Heart right ventricle (tissue), 16 donors: Measurements from ENCODE around the gene CBR1. TPM values are rescaled to one million over a fixed set of nuclear protein-coding genes. Genes with fewer than 3 reads are reported as not detected.

ENCODE experiments used
- ATAC-seq, 8 donors: fragments of 200-7000 bp; cut with Tn5 transposase; one replicate each; pipeline ENCODE4 v1.9.1; 2020; ENCODE audit warnings: mild to moderate bottlenecking in 8 of 8, moderate library complexity in 8 of 8, moderate number of reproducible peaks in 1 of 8
- DNase-seq, 2 donors: peaks; one replicate each; pipeline ENCODE4 v3.0.0-alpha.2; 2020
- H3K27ac ChIP-seq, 10 donors: fragments of 200-600 bp; sonication (generic) in 2 of 10; one replicate each; pipeline versions ENCODE4 v1.5.0 to v1.8.0; 2020 to 2022; ENCODE audit warnings: mild to moderate bottlenecking in 3 of 10
- H3K27me3 ChIP-seq, 7 donors: fragments of 200-600 bp; one replicate each; pipeline ENCODE4 v1.8.0; 2021 to 2022; ENCODE audit warnings: mild to moderate bottlenecking in 2 of 7
- H3K36me3 ChIP-seq, 9 donors: fragments of 200-600 bp; sonication (generic) in 1 of 9; one replicate each; pipeline versions ENCODE4 v1.5.0 to v1.8.0; 2020 to 2022; ENCODE audit warnings: mild to moderate bottlenecking in 2 of 9
- H3K4me1 ChIP-seq, 9 donors: fragments of 200-600 bp; sonication (generic) in 1 of 9; one replicate each; pipeline versions ENCODE4 v1.5.0 to v1.8.0; 2020 to 2022; ENCODE audit warnings: mild to moderate bottlenecking in 4 of 9
- H3K4me3 ChIP-seq, 10 donors: fragments of 200-600 bp; sonication (generic) in 2 of 10; one replicate each; pipeline versions ENCODE4 v1.5.0 to v1.8.0; 2020 to 2022; ENCODE audit warnings: mild to moderate bottlenecking in 7 of 10, moderate library complexity in 2 of 10
- H3K9me3 ChIP-seq, 11 donors: fragments of 200-600 bp in 10 of 11; sonication (generic) in 2 of 11; one replicate each; pipeline versions ENCODE4 v1.5.0 to v1.8.0; 2013 to 2022; ENCODE audit warnings: mild to moderate bottlenecking in 2 of 11, control low read depth in 1 of 11, moderate library complexity in 1 of 11
- CTCF ChIP-seq, 9 donors: fragments of 200-600 bp; sonication (generic) in 2 of 9; IDR thresholded peaks; one replicate each; pipeline versions ENCODE4 v1.5.0 to v1.8.0; 2021 to 2022; ENCODE audit warnings: antibody characterized with exemption in 9 of 9, mild to moderate bottlenecking in 5 of 9, moderate library complexity in 1 of 9
- WGBS, 2 donors: extraction: QIAGEN DNeasy Blood & Tissue Kit; methylation state at CpG; one replicate each; pipeline ENCODE4 v1.1.7; 2013; ENCODE audit warnings: inconsistent platforms in 1 of 2; 5-methylcytosine and 5-hydroxymethylcytosine counted together
- intact Hi-C, 10 donors: fragments of 100-400 bp; cut with DNase I; formaldehyde crosslinking; loops; one replicate each; pipeline versions ENCODE4 v1.11.1 to v1.14.2; 2022
- polyA plus RNA-seq, 2 donors: library from polyadenylated mRNA; stranded (reverse); fragments of 200-250 nt; gene quantifications; one replicate each; pipeline ENCODE4 v1.2.3, GENCODE V29; 2013
- total RNA-seq, 10 donors: library from RNA; stranded (reverse); fragmentation: NEBNext Ultra II Directional in 3 of 10; extraction: Animal tissue kit (Norgen Biotek cat#: 25700) in 3 of 10; gene quantifications; one replicate each; pipeline versions ENCODE4 v1.2.1 to v1.2.4, GENCODE V29; 2021 to 2023
- donor health status: Arrhythmogenic right ventricular cardiomyopathy.
- donor health status: ischemic (EF 13 %, LVEDD 7.1; RV severe dilation, severe dysfunction).
- donor health status: healthy with polysubstance abuse.
- donor health status: DM: no; HTN: yes; CAD: no.
- donor health status: DM: no; HTN: no; CAD: no.
- donor health status: ischemic (EF 25% LVEDD 6.9; RV normal size, moderate dysfunction).
- donor health status: ischemic (EF 25% LVEDD 5.7; RV mildly dilated, moderate dysfunction).
- donor health status: healthy.
- donor health status: DM: yes; HTN: yes; CAD: no.
- donor health status: Ischemic cardiomyopathy.
- donor health status: ischemic (EF 35%, LVEDD 5.7; RV mildly dilated, moderate dysfunction).
- donor health status: nonischemic (EF 11% LVEDD 7.7; RV severe dilation, severe dysfunction).
- donor health status: DM: yes; HTN: yes; CAD: no.
- donor health status: PGD.
- donor health status: ischemic (EF 29% LVEDD 5.4; RV normal size, mild dysfunction).
- donor health status: nonischemic (EF 23%, LVEDD 6.1; RV moderate dilation, normal function).

CBR1 gene
- total and polyA plus RNA-seq, 12 donors: 7.7 to 61.2 (median 17.6) TPM

GRCh38 chr21:36023092-36023480 is 46.7 kb upstream of the CBR1 start:
- WGBS, 2 donors: 49 to 51% methylated on average over 3 of the region's 3 CpGs
- Histone ChIP-seq H3K4me3 (no peak overlapping the region), H3K36me3 (no peaks in the 10 kb centered on the region), H3K9me3 (no peaks in the 10 kb centered on the region), H3K27me3 (no peaks in the 10 kb centered on the region), H3K27ac (peak overlapping the region in 1 of 10 donors; percentile 44), H3K4me1 (peaks cover 0 to 9% (median 0%) of the 10 kb centered on the region in 9 donors)
- no peak for TF ChIP-seq CTCF (IDR thresholded peaks at IDR 0.05)
- ATAC-seq (no peak), DNase-seq (no peak)
- intact Hi-C loops: loop anchor here in 4 of 10 donors (10.0 kb wide), 3 partner anchors 178 to 1328 kb away; no protein-coding TSS in a partner anchor

GRCh38 chr21:36024782-36025181 is 45.0 kb upstream of the CBR1 start:
- TF ChIP-seq CTCF (IDR thresholded peaks at IDR 0.05): no peak
- H3K9me3 ChIP-seq: no peaks in the 10 kb centered on the region
- 94 to 96% methylated on average over 8 of the region's 8 CpGs for WGBS, 2 donors
- no peak for DNase-seq
- peaks cover 0 to 12% (median 0%) of the 10 kb centered on the region in 9 donors for H3K4me1 ChIP-seq
- intact Hi-C loops: loop anchor here in 9 of 10 donors (5.0 to 10.0 kb wide), 8 partner anchors 137 to 1332 kb away; no protein-coding TSS in a partner anchor
- no peaks in the 10 kb centered on the region for H3K36me3 ChIP-seq
- no peak overlapping the region for H3K4me3 ChIP-seq
- H3K27me3 ChIP-seq: no peaks in the 10 kb centered on the region
- no peak overlapping the region for H3K27ac ChIP-seq
- ATAC-seq: no peak

- peak in 2 of 8 donors; percentile 32 to 41 for ATAC-seq
- H3K36me3 ChIP-seq: no peaks in the 10 kb centered on the region
- 43 to 59% methylated on average over 5 of the region's 5 CpGs for WGBS, 2 donors
- no peak for DNase-seq
- no peaks in the 10 kb centered on the region for H3K9me3 ChIP-seq
- intact Hi-C loops: loop anchor here in 9 of 10 donors (5.0 to 10.0 kb wide), 8 partner anchors 140 to 1335 kb away; no protein-coding TSS in a partner anchor
- no peaks in the 10 kb centered on the region for H3K27me3 ChIP-seq
- no peak overlapping the region for H3K4me3 ChIP-seq
- no peak overlapping the region for H3K27ac ChIP-seq
- TF ChIP-seq CTCF (IDR thresholded peaks at IDR 0.05): no peak
- H3K4me1 ChIP-seq: peaks cover 0 to 12% (median 0%) of the 10 kb centered on the region in 9 donors
These were observed 42.5 kb upstream of the CBR1 start for GRCh38 chr21:36027347-36027746.

- DNase-seq (peak; percentile 57 to 63), ATAC-seq (peak; percentile 75 to 96 (median 88))
- intact Hi-C loops: loop anchor here in 9 of 10 donors (2.0 to 10.0 kb wide), 10 partner anchors 141 to 1340 kb away; no protein-coding TSS in a partner anchor
- H3K9me3 ChIP-seq: no peaks in the 10 kb centered on the region
- TF ChIP-seq CTCF (IDR thresholded peaks at IDR 0.05): peak; percentile 91 to 97 (median 95)
- no peaks in the 10 kb centered on the region for H3K36me3 ChIP-seq
- 22 to 23% methylated on average over 25 of the region's 25 CpGs for WGBS, 2 donors
- H3K4me1 ChIP-seq: peaks cover 0 to 8% (median 0%) of the 10 kb centered on the region in 9 donors
- no peak overlapping the region for H3K4me3 ChIP-seq
- H3K27me3 ChIP-seq: no peaks in the 10 kb centered on the region
- no peak overlapping the region for H3K27ac ChIP-seq
These were observed 41.4 kb upstream of the CBR1 start for GRCh38 chr21:36028127-36029069.
